ENCODE data around the gene HOXD13. TPM values are rescaled to one million over a fixed set of nuclear protein-coding genes. Genes with fewer than 3 reads are reported as not detected.

Gene HOXD13
- total and polyA plus RNA-seq, 2 donors (not counting 1 experiment from before 2014, with no cell fraction given), result not detected

DNA sequence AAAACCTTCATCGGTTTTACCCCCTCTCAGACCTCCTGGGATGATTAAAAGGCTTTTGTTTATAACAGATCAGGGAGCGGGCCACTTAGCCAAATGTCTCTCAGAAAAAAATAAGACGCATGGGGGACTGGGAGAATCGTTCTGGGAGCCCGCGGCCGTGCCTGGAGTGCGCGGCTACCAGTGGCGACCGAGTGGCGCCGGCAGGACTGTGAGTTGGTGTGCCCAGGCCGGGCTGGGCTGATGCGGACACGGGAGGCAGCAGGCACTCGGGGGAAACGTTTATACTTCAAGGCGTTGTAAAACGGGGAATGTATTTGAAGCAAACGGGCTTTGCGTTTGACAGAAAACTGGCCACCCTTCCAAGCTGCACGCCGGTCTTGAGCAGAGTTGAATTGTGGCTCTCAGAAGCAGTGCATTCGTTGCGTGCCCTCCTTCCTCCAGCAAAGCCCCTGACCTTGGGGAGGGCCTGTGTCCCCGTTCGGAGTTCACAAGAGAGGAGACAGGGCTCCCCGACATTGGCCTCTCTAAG lies 19.4 kb downstream of the HOXD13 start:
- ChIA-PET CTCF (interaction anchor here (1.2 to 1.3 kb wide), 2 partner anchors 9 to 343 kb away, joined by 3 to 4 read pairs; no protein-coding TSS in a partner anchor), POLR2A (no interaction called here)
- H3K27ac Mint-ChIP-seq, result peak overlapping the region; percentile 20
- no peaks in the 10 kb centered on the region for H3K36me3 ChIP-seq (replicated peaks in 1 of 2; ENCODE audit: control extremely low read depth in 1 of 2, control insufficient read depth in 1 of 2, extremely low read depth in 1 of 2, insufficient read depth in 2 of 2, low read length in 1 of 2)
- H3K27me3 ChIP-seq (replicated peaks in 1 of 4; ENCODE audit: control extremely low read depth in 1 of 4, control insufficient read depth in 3 of 4, insufficient read depth in 4 of 4, low read length in 3 of 4), result peaks cover 0 to 88% (median 64%) of the 10 kb centered on the region in 4 experiments
- peaks cover 3 to 6% of the 10 kb centered on the region in 2 donors for H3K4me1 ChIP-seq (ENCODE audit: control insufficient read depth in 2 of 2, insufficient read depth in 2 of 2, low read length in 2 of 2)
- no peaks in the 10 kb centered on the region for H4K20me1 ChIP-seq (ENCODE audit: control insufficient read depth, insufficient read depth, low read length, poor library complexity, severe bottlenecking)
- TF ChIP-seq, protein P1, sequence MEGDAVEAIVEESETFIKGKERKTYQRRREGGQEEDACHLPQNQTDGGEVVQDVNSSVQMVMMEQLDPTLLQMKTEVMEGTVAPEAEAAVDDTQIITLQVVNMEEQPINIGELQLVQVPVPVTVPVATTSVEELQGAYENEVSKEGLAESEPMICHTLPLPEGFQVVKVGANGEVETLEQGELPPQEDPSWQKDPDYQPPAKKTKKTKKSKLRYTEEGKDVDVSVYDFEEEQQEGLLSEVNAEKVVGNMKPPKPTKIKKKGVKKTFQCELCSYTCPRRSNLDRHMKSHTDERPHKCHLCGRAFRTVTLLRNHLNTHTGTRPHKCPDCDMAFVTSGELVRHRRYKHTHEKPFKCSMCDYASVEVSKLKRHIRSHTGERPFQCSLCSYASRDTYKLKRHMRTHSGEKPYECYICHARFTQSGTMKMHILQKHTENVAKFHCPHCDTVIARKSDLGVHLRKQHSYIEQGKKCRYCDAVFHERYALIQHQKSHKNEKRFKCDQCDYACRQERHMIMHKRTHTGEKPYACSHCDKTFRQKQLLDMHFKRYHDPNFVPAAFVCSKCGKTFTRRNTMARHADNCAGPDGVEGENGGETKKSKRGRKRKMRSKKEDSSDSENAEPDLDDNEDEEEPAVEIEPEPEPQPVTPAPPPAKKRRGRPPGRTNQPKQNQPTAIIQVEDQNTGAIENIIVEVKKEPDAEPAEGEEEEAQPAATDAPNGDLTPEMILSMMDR (IDR thresholded peaks at IDR 0.05), result no peak
- no peak for TF ChIP-seq EZH2 (IDR thresholded peaks at IDR 0.05; ENCODE audit: borderline replicate concordance, insufficient read depth, low read depth, low read length, poor library complexity, severe bottlenecking)
- no peaks in the 10 kb centered on the region for H3K79me2 ChIP-seq (ENCODE audit: control insufficient read depth, insufficient read depth, low read length)
- no peak overlapping the region for H3K4me2 ChIP-seq (replicated peaks; ENCODE audit: low read depth, low read length, poor library complexity, severe bottlenecking)
- no peak overlapping the region for H3K27ac ChIP-seq (ENCODE audit: low read length in 2 of 2)
- no peak overlapping the region for H3K9ac ChIP-seq (ENCODE audit: low read length)
- H3K4me1 Mint-ChIP-seq, result peaks cover 5% of the 10 kb centered on the region
- intact Hi-C loops (cut with micrococcal nuclease), result no loop called here
- no peak for DNase-seq
- no peak overlapping the region for H3K4me3 ChIP-seq (ENCODE audit: control extremely low read depth in 1 of 5, extremely low read depth in 1 of 5, insufficient read depth in 1 of 5, low read depth in 2 of 5, low read length in 4 of 5)
- WGBS (ENCODE audit: insufficient coverage), result 8% methylated on average over 27 of the region's 29 CpGs
- peaks cover 0 to 51% (median 1%) of the 10 kb centered on the region in 3 donors for H3K9me3 ChIP-seq (ENCODE audit: control extremely low read depth in 1 of 3, control insufficient read depth in 2 of 3, insufficient read depth in 1 of 3, low read length in 2 of 3)
- H3K9me3 Mint-ChIP-seq (ENCODE audit: insufficient read depth), result peaks cover 4% of the 10 kb centered on the region
- no peak overlapping the region for H3K4me3 Mint-ChIP-seq
- H3K27me3 Mint-ChIP-seq, result peaks cover 78% of the 10 kb centered on the region
- no peak overlapping the region for H2AFZ ChIP-seq (ENCODE audit: insufficient read depth, low read depth, low read length, poor library complexity, severe bottlenecking)
- no peak for ATAC-seq (ENCODE audit: low read depth)

Measured in B cell (primary cell).